ENCODE results near the gene ANAPC13.

ANAPC13 gene

GRCh38 chr3:134481166-134481565 is 4.6 kb downstream of the ANAPC13 start:
- DNase-seq, result no peak

GRCh38 chr3:134480546-134480945 is 5.2 kb downstream of the ANAPC13 start:
- DNase-seq, result no peak

- no peak for DNase-seq
Measured at GRCh38 chr3:134477938-134478337, 7.8 kb downstream of the ANAPC13 start.

GRCh38 chr3:134477002-134477401 is 8.8 kb downstream of the ANAPC13 start:
- DNase-seq, result no peak

- DNase-seq, result no peak
Measured at GRCh38 chr3:134476306-134476705, 9.5 kb downstream of the ANAPC13 start.

GRCh38 chr3:134474956-134475355 is 10.8 kb downstream of the ANAPC13 start:
- no peak for DNase-seq

- peak; percentile 31 for DNase-seq
Measured at GRCh38 chr3:134473868-134474546, 11.8 kb downstream of the ANAPC13 start.

- DNase-seq, result no peak
Measured at GRCh38 chr3:134472831-134473230, 13.0 kb downstream of the ANAPC13 start.

- DNase-seq, result no peak
Measured at GRCh38 chr3:134471521-134472193, 14.1 kb downstream of the ANAPC13 start.

- no peak for DNase-seq
Measured at GRCh38 chr3:134468519-134468918, 17.3 kb downstream of the ANAPC13 start.

- no peak for DNase-seq
Measured at GRCh38 chr3:134466331-134466730, 19.5 kb downstream of the ANAPC13 start.

- no peak for DNase-seq
Measured at GRCh38 chr3:134464689-134465365, 21.0 kb downstream of the ANAPC13 start.

- no peak for DNase-seq
Measured at GRCh38 chr3:134464064-134464688, 21.6 kb downstream of the ANAPC13 start.

- DNase-seq, result no peak
Measured at GRCh38 chr3:134463676-134464063, 22.1 kb downstream of the ANAPC13 start.

GRCh38 chr3:134462331-134462941 is 23.3 kb downstream of the ANAPC13 start:
- no peak for DNase-seq

GRCh38 chr3:134460965-134461364 is 24.8 kb downstream of the ANAPC13 start:
- DNase-seq, result no peak

GRCh38 chr3:134459562-134459961 is 26.2 kb downstream of the ANAPC13 start:
- no peak for DNase-seq

GRCh38 chr3:134458406-134458945 is 27.3 kb downstream of the ANAPC13 start:
- no peak for DNase-seq

GRCh38 chr3:134457376-134458074 is 28.3 kb downstream of the ANAPC13 start:
- no peak for DNase-seq

GRCh38 chr3:134453631-134454030 is 32.2 kb downstream of the ANAPC13 start:
- no peak for DNase-seq

GRCh38 chr3:134449951-134450350 is 35.8 kb downstream of the ANAPC13 start:
- no peak for DNase-seq

GRCh38 chr3:134449277-134449676 is 36.5 kb downstream of the ANAPC13 start:
- no peak for DNase-seq
